DMS 273 (cell line): ENCODE data around the gene B2M.
"Not testable (repeated sequence)": the region's sequence is repeated elsewhere in the genome, so short reads cannot be mapped to it uniquely, and the experiment has no call there.

Experiments
- DNase-seq: peaks from one replicate; lab custom pipeline; 2025; ENCODE audit not compliant: unreplicated experiment; lab: John Stamatoyannopoulos, UW

Gene B2M

DNA sequence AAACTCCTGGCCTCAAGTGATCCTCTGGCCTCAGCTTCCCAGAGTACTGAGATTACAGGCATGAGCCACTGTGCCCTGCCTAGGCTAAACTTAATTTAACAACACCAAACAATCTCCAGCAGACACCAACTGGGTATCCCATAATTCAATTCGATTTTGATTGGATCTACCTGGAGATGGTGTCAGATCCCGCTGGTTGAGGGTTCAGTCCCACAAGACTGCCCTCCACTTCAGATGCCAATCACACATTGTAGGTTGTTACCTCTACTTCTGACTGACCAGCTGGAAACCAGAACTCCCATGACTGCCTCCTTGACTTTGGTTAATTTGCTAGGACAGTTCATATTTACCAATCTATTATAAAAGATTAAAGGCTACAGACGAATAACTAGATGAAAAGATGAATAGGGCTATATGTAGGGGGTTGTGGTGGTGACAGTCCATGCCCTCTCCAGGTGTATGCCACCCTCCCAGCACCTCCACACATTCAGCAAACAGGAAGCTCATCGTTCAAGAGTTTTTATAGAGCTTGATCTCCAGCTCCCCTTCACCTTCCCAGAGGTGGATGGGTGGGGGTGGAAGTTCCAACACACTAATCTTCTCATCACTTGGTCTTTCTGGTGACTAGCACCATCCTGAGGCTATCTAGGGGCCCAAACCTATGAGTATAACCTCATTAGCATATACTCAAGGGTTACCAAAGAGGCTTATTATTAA lies 9.3 kb downstream of the B2M start:
- DNase-seq, result no peak

- no peak for DNase-seq
Observed at GRCh38 chr15:44722011-44722410, 10.7 kb downstream of the B2M start.

DNA sequence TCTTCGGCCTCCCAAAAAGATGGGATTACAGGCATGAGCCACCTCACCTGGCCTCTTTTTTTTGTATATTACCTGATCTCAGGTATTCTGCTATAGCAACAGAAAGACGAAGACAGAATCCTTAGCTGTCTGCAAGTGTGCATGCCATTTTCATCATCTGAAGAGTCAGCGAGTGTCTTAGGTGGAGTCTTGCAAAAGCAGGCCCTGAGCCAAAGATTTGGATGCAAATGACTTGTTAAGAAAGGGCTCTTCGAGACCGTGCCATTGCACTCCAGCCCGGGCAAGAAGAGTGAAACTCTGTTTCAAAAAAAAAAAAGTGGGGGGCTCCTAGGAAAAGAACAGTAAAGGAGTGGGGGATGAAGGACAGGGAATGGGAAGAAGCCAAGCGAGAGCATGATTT lies 14.8 kb downstream of the B2M start:
- no peak for DNase-seq

DNA sequence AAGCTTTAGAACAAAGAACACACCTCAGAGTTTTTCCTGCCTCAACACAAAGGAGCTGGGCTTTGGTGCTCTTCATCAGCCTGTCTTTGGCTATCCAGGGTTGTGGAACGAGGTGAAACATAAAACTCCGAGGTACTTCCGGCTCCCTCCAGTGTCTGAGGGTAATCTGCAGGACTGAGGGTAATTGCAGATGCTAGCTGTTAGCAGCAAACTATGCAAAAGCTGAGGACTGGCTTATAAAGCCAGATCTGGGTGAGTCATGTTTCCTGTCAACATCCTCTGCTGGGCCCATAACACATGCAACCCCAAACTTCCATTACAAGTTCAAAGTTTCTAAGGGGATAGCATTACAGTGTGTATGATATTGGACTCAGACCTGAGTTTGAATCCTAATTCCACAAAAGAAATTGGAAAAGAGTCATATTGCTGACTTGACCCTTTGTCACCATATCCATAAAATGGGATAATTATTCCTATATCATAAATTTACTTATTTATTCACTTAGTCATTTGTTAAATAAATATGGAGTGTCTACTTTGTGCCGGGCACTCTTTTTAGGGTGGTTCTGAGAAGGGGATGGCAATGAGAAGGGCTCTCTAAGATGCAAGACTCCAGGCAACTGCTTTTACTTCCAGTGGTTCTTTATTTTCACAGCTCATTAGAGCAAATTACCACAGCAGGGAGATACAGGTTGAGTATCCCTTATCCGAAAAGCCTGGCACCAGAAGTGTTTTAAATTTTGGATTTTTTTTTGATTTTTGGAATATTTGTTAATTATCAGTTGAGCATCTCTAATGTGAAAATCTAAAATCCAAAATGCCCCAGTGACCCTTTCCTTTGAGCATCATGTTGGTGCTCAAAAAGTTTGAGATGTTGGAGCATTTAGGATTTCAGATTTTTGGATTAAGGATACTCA lies 15.5 kb downstream of the B2M start:
- DNase-seq, result peak; percentile 42

DNA sequence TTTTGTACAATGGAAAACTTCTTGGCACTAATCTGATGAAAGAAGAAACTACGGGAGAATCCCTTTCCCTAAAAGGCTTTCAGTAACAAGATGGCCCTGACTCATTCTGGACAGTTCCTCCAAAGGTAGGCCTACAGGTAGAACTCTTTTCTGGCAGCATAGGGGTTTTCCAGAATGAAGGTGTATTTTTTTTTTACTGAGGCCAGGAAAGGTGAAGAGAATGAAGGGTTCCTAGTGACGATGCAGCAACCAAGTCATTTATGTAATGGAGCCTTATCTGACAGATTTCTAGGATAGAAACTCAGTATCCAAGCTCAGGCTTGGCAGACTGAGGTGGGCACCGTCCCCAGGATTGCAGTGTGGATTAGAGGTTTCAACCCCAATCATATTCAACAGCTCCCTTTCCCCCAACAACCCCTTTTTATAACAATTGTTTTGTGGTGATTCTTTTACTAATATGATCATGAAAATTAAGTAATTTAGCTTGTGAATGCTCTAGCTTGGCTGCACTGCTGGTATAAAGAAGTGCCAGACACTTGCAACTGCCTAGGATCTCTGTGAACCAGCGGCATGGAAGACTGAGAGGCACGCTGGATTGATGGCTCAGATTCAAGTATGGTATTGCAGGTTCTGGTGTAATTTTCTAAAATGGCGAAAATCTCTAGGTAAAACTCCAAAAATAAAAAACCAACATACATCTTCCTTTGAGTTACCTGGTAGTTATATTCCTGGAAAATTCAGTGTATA lies 16.3 kb downstream of the B2M start:
- DNase-seq, result no peak

GRCh38 chr15:44728232-44728575 lies 16.9 kb downstream of the B2M start:
- DNase-seq, result not testable (repeated sequence)

GRCh38 chr15:44728576-44729407 lies 17.5 kb downstream of the B2M start:
- DNase-seq, result peak; percentile 96

DNA sequence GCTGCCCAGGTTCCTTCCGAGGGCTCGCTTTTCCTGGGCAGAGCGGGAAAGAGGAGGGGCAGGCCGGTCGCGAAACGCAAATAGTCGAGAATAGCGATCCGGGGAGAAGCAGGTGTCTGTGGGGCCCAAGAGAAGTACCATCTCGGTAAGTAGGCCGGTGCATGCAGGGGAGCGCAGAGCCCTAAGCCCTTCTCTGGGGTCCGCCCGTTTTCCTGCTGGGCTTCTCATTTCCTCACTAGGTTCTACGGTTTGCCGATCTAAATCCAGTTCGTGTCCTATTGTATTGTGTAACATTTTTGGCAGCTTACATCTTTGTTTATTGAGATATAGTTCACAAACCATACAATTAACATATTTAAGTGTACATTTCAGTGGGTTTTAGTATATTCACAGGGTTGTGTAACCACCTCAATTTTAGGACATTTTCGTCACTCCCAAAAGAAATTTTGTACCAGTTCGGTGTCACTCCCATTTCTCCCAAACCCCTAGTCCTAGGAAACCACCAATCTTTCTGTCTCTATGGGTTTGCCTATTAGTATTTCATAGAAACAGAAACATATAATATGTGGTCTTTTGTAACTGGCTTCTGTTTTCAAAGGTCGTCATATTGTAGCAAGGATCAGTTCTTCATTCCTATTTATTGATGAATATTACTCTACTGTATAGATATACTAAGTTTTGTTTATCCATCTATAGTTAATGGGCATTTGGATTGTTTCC lies 18.3 kb downstream of the B2M start:
- peak; percentile 56 for DNase-seq

DNA sequence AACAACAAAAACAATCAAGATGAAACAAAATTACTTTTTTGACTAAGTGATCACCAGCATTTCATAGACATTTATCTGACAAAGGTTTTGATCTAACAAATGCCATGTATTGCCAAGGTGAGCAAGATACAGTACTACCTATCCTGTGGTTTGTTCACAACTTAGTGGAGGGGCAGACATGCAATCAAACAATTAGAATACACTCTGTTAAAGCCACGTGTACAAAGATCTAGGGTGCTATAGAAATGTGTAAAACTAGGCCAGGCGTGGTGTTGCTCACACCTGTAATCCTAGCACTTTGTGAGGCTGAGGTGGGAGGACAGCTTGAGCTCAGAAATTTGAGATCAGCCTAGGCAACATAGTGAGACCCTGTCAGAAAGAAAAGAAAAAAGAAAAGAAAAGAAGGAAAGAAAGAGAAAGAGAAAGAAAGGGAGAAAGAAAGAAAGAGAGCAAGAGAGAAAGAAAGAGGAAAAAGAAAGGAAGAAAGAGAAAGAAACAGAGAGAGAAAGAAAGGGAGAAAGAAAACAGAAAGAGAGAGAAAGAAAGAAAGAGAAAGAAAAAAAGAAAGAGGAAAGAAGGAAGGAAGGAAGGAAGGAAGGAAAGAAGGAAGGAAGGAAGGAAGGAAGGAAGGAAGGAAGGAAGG lies 23.6 kb downstream of the B2M start:
- DNase-seq, result no peak

GRCh38 chr15:44735482-44736180 lies 24.3 kb downstream of the B2M start:
- DNase-seq, result no peak

DNA sequence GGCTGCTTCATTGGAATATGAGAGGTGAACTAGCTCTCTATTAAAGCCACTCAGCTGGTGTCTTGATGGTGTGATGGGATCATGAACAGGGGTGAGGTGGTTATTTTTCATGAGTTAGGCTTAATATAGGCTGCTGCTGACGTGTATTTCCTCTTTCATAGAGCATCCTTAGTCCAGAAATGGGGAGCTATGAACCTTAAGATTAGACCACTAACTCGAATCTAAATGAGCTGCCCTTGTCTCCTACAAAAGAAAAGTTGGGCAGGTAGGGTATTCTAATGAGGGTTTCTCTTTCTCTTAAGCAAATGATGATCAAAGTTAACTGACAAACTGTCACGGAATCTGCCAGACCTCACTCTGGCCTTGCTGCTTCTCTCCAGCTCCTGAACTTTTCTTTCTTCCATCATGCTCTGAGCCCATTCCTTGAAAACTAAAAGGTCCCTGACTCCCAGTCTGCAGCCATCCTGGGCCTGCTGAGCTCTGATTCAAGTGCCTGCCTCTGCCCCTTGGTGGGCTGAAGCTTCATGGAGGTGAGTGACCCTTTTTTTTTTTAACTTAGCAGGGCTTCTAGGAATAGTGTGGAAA lies 25.0 kb downstream of the B2M start, which contains the start of gene TRIM69:
Gene TRIM69, plus strand, starts transcription at position 348 of the 585 bp plus-strand sequence. Its CDS starts 177 bp downstream, at position 525.
- no peak for DNase-seq

- peak; percentile 55 for DNase-seq
Observed at GRCh38 chr15:44738340-44738984, 27.1 kb downstream of the B2M start.

GRCh38 chr15:44739222-44739847 lies 28.0 kb downstream of the B2M start:
- not testable (repeated sequence) for DNase-seq

DNA sequence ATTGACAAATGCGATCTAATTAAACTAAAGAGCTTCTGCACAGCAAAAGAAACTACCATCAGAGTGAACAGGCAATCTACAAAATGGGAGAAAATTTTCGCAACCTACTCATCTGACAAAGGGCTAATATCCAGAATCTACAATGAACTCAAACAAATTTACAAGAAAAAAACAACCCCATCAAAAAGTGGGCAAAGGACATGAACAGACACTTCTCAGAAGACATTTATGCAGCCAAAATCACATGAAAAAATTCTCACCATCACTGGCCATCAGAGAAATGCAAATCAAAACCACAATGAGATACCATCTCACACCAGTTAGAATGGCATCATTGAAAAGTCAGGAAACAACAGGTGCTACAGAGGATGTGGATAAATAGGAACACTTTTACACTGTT lies 32.1 kb downstream of the B2M start:
- DNase-seq, result not testable (repeated sequence)

DNA sequence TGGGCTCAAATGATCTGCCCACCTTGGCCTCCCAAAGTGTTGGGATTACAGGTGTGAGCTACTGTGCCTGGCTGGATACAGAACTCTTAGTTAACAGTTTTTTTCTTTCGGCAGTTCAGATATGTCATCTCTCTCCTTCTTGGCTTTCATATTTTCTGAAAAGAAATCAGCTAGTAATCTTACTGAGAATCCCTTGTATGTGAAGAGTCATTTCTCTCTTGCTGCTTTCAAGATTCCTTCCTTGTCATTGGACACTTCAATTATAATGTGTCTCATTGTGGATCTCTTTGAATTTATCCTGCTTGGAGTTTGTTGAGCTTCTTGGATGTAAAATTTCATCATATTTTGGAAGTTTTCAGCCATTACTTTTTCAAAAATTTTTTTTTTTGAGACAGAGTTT lies 42.0 kb downstream of the B2M start:
- DNase-seq, result no peak

- DNase-seq, result no peak
Observed at GRCh38 chr15:44763187-44763586, 51.9 kb downstream of the B2M start.

- no peak for DNase-seq
Observed at GRCh38 chr15:44763848-44764247, 52.5 kb downstream of the B2M start.

- DNase-seq, result no peak
Observed at GRCh38 chr15:44765036-44765435, 53.7 kb downstream of the B2M start.
